ENCODE data around the gene ZNF385C.

The ZNF385C gene

DNA sequence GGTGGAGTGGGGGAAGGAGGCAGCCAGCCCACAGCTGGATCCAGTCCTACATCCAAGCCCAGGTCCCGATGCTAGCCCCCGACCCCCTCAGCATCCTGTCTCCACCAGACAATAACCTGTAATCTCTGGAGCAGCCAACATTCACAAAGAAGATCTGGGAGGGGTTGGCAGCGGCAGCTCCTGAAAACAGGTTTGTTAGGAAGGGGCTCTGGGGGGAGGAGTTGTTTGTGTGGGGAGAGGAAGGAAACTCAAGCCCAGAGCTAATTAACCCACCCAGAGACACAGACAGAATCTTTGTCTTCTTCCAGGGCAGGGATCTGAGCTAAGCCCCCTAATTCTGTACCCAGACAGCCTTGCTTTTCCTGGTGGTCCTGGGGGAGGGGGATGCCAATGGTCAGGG lies 43.2 kb downstream of the ZNF385C start:
- no peak overlapping the region for H3K27ac ChIP-seq (replicated peaks)
- TF ChIP-seq POLR2AphosphoS5 (IDR thresholded peaks at IDR 0.05; ENCODE audit: low read depth) (no peak), GABPA (IDR thresholded peaks at IDR 0.05; ENCODE audit: low read depth) (no peak), SPI1 (IDR thresholded peaks at IDR 0.05; ENCODE audit: borderline replicate concordance, low read depth) (no peak)
- TF ChIP-seq, protein P1, sequence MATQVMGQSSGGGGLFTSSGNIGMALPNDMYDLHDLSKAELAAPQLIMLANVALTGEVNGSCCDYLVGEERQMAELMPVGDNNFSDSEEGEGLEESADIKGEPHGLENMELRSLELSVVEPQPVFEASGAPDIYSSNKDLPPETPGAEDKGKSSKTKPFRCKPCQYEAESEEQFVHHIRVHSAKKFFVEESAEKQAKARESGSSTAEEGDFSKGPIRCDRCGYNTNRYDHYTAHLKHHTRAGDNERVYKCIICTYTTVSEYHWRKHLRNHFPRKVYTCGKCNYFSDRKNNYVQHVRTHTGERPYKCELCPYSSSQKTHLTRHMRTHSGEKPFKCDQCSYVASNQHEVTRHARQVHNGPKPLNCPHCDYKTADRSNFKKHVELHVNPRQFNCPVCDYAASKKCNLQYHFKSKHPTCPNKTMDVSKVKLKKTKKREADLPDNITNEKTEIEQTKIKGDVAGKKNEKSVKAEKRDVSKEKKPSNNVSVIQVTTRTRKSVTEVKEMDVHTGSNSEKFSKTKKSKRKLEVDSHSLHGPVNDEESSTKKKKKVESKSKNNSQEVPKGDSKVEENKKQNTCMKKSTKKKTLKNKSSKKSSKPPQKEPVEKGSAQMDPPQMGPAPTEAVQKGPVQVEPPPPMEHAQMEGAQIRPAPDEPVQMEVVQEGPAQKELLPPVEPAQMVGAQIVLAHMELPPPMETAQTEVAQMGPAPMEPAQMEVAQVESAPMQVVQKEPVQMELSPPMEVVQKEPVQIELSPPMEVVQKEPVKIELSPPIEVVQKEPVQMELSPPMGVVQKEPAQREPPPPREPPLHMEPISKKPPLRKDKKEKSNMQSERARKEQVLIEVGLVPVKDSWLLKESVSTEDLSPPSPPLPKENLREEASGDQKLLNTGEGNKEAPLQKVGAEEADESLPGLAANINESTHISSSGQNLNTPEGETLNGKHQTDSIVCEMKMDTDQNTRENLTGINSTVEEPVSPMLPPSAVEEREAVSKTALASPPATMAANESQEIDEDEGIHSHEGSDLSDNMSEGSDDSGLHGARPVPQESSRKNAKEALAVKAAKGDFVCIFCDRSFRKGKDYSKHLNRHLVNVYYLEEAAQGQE (IDR thresholded peaks at IDR 0.05; ENCODE audit: insufficient replicate concordance, low read depth) = no peak
- TF ChIP-seq, protein P2, sequence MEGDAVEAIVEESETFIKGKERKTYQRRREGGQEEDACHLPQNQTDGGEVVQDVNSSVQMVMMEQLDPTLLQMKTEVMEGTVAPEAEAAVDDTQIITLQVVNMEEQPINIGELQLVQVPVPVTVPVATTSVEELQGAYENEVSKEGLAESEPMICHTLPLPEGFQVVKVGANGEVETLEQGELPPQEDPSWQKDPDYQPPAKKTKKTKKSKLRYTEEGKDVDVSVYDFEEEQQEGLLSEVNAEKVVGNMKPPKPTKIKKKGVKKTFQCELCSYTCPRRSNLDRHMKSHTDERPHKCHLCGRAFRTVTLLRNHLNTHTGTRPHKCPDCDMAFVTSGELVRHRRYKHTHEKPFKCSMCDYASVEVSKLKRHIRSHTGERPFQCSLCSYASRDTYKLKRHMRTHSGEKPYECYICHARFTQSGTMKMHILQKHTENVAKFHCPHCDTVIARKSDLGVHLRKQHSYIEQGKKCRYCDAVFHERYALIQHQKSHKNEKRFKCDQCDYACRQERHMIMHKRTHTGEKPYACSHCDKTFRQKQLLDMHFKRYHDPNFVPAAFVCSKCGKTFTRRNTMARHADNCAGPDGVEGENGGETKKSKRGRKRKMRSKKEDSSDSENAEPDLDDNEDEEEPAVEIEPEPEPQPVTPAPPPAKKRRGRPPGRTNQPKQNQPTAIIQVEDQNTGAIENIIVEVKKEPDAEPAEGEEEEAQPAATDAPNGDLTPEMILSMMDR (IDR thresholded peaks at IDR 0.05; ENCODE audit: insufficient read depth, low read length) = no peak
- peaks cover 12% of the 10 kb centered on the region for H3K27me3 ChIP-seq (ENCODE audit: insufficient read depth, poor library complexity, severe bottlenecking)
- H3K4me3 ChIP-seq (replicated peaks; ENCODE audit: insufficient read depth, low read length) = no peak overlapping the region
- no peak for DNase-seq (ENCODE audit: low read depth in 1 of 2, low spot score in 1 of 2)

DNA sequence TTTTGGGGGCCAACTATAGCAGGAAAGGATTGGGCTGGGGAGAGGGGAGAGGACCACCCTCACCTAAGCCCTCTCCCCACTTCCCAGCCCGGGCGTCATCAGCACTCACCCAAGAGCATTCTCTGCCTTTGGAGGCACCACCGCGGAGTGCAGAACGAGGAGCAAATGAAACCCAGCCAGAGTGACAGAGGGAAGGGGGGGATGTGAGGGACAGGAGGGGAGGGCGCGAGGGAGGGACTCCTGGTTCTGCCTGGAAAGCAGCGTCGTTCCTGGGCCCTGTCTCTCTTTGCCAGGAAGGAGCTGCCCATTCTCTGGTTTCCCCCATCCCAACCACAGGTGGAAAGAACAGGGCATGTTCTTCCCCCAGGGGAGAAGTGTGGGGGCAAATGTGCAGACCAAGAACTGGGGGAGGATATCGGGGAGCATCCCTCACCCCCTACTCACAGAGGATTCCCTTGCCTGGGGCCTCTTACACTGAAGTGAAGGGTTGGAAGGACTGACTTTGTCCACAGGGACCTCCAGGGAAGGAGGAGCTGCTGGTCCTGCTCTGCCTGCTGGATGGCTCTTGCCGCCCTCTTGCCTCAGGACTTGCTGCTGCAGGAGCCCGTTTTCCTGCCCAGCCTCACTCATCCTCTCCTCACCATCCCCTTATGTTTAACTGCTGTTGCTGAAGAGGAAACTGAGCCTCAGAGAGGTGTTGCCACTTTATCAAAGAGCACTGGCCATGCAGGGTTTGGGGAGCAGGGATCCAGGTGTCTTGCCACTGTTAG lies 44.4 kb downstream of the ZNF385C start:
- DNase-seq (ENCODE audit: low read depth in 1 of 2, low spot score in 1 of 2) = no peak
- Histone ChIP-seq H3K27ac (replicated peaks) (no peak overlapping the region), H3K4me3 (replicated peaks; ENCODE audit: insufficient read depth, low read length) (no peak overlapping the region), H3K27me3 (ENCODE audit: insufficient read depth, poor library complexity, severe bottlenecking) (peaks cover 12% of the 10 kb centered on the region)
- TF ChIP-seq, protein P2 (IDR thresholded peaks at IDR 0.05; ENCODE audit: insufficient read depth, low read length) = no peak
- TF ChIP-seq GABPA (IDR thresholded peaks at IDR 0.05; ENCODE audit: low read depth) (no peak), SPI1 (IDR thresholded peaks at IDR 0.05; ENCODE audit: borderline replicate concordance, low read depth) (no peak), POLR2AphosphoS5 (IDR thresholded peaks at IDR 0.05; ENCODE audit: low read depth) (no peak)
- TF ChIP-seq, protein P1 (IDR thresholded peaks at IDR 0.05; ENCODE audit: insufficient replicate concordance, low read depth) = no peak

DNA sequence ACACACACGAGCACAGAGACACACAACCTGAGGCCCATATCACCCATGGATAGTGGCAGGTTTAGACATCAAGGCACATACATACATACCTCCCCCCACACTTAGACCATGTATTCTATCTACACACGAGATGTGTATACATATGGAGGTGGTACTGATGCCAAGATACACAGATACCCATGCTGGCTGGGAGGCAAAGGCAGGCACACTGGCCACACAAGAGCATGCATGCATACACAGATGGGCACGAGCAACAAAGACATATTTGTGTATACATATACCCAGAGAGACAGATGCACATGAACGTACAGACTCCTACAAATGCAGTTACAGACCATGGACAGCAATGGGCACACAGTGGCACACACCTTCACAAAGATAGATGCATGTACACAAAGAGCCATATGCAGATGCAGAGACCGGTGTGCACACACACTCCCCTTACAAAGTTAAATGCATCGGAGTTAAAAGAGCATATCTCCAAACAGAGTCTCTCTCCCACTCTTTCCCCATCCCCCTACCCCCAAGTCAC lies 45.9 kb downstream of the ZNF385C start:
- Histone ChIP-seq H3K4me3 (replicated peaks; ENCODE audit: insufficient read depth, low read length) (no peak overlapping the region), H3K27ac (replicated peaks) (no peak overlapping the region), H3K27me3 (ENCODE audit: insufficient read depth, poor library complexity, severe bottlenecking) (peaks cover 12% of the 10 kb centered on the region)
- no peak for DNase-seq (ENCODE audit: low read depth in 1 of 2, low spot score in 1 of 2)
- TF ChIP-seq, protein P1 (IDR thresholded peaks at IDR 0.05; ENCODE audit: insufficient replicate concordance, low read depth) = peak; percentile 74
- TF ChIP-seq SPI1 (IDR thresholded peaks at IDR 0.05; ENCODE audit: borderline replicate concordance, low read depth) = no peak
- TF ChIP-seq POLR2AphosphoS5 (IDR thresholded peaks at IDR 0.05; ENCODE audit: low read depth) = no peak
- no peak for TF ChIP-seq GABPA (IDR thresholded peaks at IDR 0.05; ENCODE audit: low read depth)
- TF ChIP-seq, protein P2 (IDR thresholded peaks at IDR 0.05; ENCODE audit: insufficient read depth, low read length) = no peak
